Measurements from ENCODE around the gene PTPRU.
A peak's percentile ranks its signal among the peaks of the same experiment; 100 is the strongest.
"Not testable (repeated sequence)": the region's sequence is repeated elsewhere in the genome, so short reads cannot be mapped to it uniquely, and the experiment has no call there.

PTPRU gene

GRCh38 chr1:29234881-29235280 is 1.4 kb upstream of the PTPRU start:
- not testable (repeated sequence) for H3K27ac ChIP-seq (ENCODE audit: low read depth, low read length, severe bottlenecking); H3K9me3 ChIP-seq (ENCODE audit: control insufficient read depth, low read length); H3K4me3 ChIP-seq (ENCODE audit: extremely low read depth, insufficient read depth, low read length, poor library complexity, severe bottlenecking); H3K36me3 ChIP-seq (ENCODE audit: control insufficient read depth, insufficient read depth, low read length)
- H3K4me1 ChIP-seq (ENCODE audit: control insufficient read depth, insufficient read depth, low read length, poor library complexity, severe bottlenecking): peaks cover 18% of the 10 kb centered on the region
- WGBS, 2 experiments (ENCODE audit: insufficient coverage in 2 of 2): 96 to 100% methylated on average over 3 to 8 of the region's 9 CpGs

- peak overlapping the region; percentile 77 for H3K4me3 ChIP-seq (ENCODE audit: extremely low read depth, insufficient read depth, low read length, poor library complexity, severe bottlenecking)
- WGBS, 2 experiments (ENCODE audit: insufficient coverage in 2 of 2): 0 to 1% methylated on average over 14 to 22 of the region's 30 CpGs
- H3K36me3 ChIP-seq (ENCODE audit: control insufficient read depth, insufficient read depth, low read length): no peaks in the 10 kb centered on the region
- peaks cover 21% of the 10 kb centered on the region for H3K4me1 ChIP-seq (ENCODE audit: control insufficient read depth, insufficient read depth, low read length, poor library complexity, severe bottlenecking)
- no peak overlapping the region for H3K27ac ChIP-seq (ENCODE audit: low read depth, low read length, severe bottlenecking)
- H3K9me3 ChIP-seq (ENCODE audit: control insufficient read depth, low read length): no peaks in the 10 kb centered on the region
These were observed 398 bp downstream of the PTPRU start for GRCh38 chr1:29236712-29237128.

GRCh38 chr1:29237129-29237821 is 953 bp downstream of the PTPRU start:
- Histone ChIP-seq H3K4me3 (ENCODE audit: extremely low read depth, insufficient read depth, low read length, poor library complexity, severe bottlenecking) (peak overlapping the region; percentile 77), H3K4me1 (ENCODE audit: control insufficient read depth, insufficient read depth, low read length, poor library complexity, severe bottlenecking) (peaks cover 21% of the 10 kb centered on the region), H3K27ac (ENCODE audit: low read depth, low read length, severe bottlenecking) (no peak overlapping the region), H3K9me3 (ENCODE audit: control insufficient read depth, low read length) (no peaks in the 10 kb centered on the region), H3K36me3 (ENCODE audit: control insufficient read depth, insufficient read depth, low read length) (no peaks in the 10 kb centered on the region)
- 1 to 3% methylated on average over 26 to 66 of the region's 79 CpGs for WGBS, 2 experiments (ENCODE audit: insufficient coverage in 2 of 2)

- Histone ChIP-seq H3K9me3 (ENCODE audit: control insufficient read depth, low read length) (no peaks in the 10 kb centered on the region), H3K36me3 (ENCODE audit: control insufficient read depth, insufficient read depth, low read length) (no peaks in the 10 kb centered on the region), H3K4me3 (ENCODE audit: extremely low read depth, insufficient read depth, low read length, poor library complexity, severe bottlenecking) (peak overlapping the region; percentile 49), H3K4me1 (ENCODE audit: control insufficient read depth, insufficient read depth, low read length, poor library complexity, severe bottlenecking) (peaks cover 21% of the 10 kb centered on the region), H3K27ac (ENCODE audit: low read depth, low read length, severe bottlenecking) (no peak overlapping the region)
- 2 to 3% methylated on average over 72 to 80 of the region's 93 CpGs for WGBS, 2 experiments (ENCODE audit: insufficient coverage in 2 of 2)
These were observed 1.7 kb downstream of the PTPRU start for GRCh38 chr1:29237852-29238619.

GRCh38 chr1:29238620-29239002 is 2.3 kb downstream of the PTPRU start:
- peak overlapping the region; percentile 49 for H3K4me3 ChIP-seq (ENCODE audit: extremely low read depth, insufficient read depth, low read length, poor library complexity, severe bottlenecking)
- peaks cover 25% of the 10 kb centered on the region for H3K4me1 ChIP-seq (ENCODE audit: control insufficient read depth, insufficient read depth, low read length, poor library complexity, severe bottlenecking)
- no peaks in the 10 kb centered on the region for H3K36me3 ChIP-seq (ENCODE audit: control insufficient read depth, insufficient read depth, low read length)
- H3K9me3 ChIP-seq (ENCODE audit: control insufficient read depth, low read length): no peaks in the 10 kb centered on the region
- H3K27ac ChIP-seq (ENCODE audit: low read depth, low read length, severe bottlenecking): no peak overlapping the region
- WGBS, 2 experiments (ENCODE audit: insufficient coverage in 2 of 2): 8 to 24% methylated on average over 4 to 6 of the region's 11 CpGs

- Histone ChIP-seq H3K4me1 (ENCODE audit: control insufficient read depth, insufficient read depth, low read length, poor library complexity, severe bottlenecking) (peaks cover 30% of the 10 kb centered on the region), H3K4me3 (ENCODE audit: extremely low read depth, insufficient read depth, low read length, poor library complexity, severe bottlenecking) (no peak overlapping the region), H3K27ac (ENCODE audit: low read depth, low read length, severe bottlenecking) (no peak overlapping the region), H3K9me3 (ENCODE audit: control insufficient read depth, low read length) (no peaks in the 10 kb centered on the region), H3K36me3 (ENCODE audit: control insufficient read depth, insufficient read depth, low read length) (no peaks in the 10 kb centered on the region)
- 33 to 37% methylated on average over 2 to 7 of the region's 7 CpGs for WGBS, 2 experiments (ENCODE audit: insufficient coverage in 2 of 2)
These were observed 2.8 kb downstream of the PTPRU start for GRCh38 chr1:29239142-29239541.

- H3K27ac ChIP-seq (ENCODE audit: low read depth, low read length, severe bottlenecking): no peak overlapping the region
- no peaks in the 10 kb centered on the region for H3K9me3 ChIP-seq (ENCODE audit: control insufficient read depth, low read length)
- WGBS, 2 experiments (ENCODE audit: insufficient coverage in 2 of 2): no CpG with 5 or more reads among the region's 4 CpGs
- H3K36me3 ChIP-seq (ENCODE audit: control insufficient read depth, insufficient read depth, low read length): no peaks in the 10 kb centered on the region
- peaks cover 39% of the 10 kb centered on the region for H3K4me1 ChIP-seq (ENCODE audit: control insufficient read depth, insufficient read depth, low read length, poor library complexity, severe bottlenecking)
- no peak overlapping the region for H3K4me3 ChIP-seq (ENCODE audit: extremely low read depth, insufficient read depth, low read length, poor library complexity, severe bottlenecking)
These were observed 4.1 kb downstream of the PTPRU start for GRCh38 chr1:29240400-29240837.

- Histone ChIP-seq H3K36me3 (ENCODE audit: control insufficient read depth, insufficient read depth, low read length) (no peaks in the 10 kb centered on the region), H3K4me3 (ENCODE audit: extremely low read depth, insufficient read depth, low read length, poor library complexity, severe bottlenecking) (no peak overlapping the region), H3K9me3 (ENCODE audit: control insufficient read depth, low read length) (no peaks in the 10 kb centered on the region), H3K27ac (ENCODE audit: low read depth, low read length, severe bottlenecking) (no peak overlapping the region), H3K4me1 (ENCODE audit: control insufficient read depth, insufficient read depth, low read length, poor library complexity, severe bottlenecking) (peaks cover 37% of the 10 kb centered on the region)
- WGBS, 2 experiments (ENCODE audit: insufficient coverage in 2 of 2): 75 to 100% methylated on average over 1 of the region's 2 CpGs
These were observed 4.7 kb downstream of the PTPRU start for GRCh38 chr1:29240986-29241385.

- no peaks in the 10 kb centered on the region for H3K9me3 ChIP-seq (ENCODE audit: control insufficient read depth, low read length)
- peaks cover 51% of the 10 kb centered on the region for H3K4me1 ChIP-seq (ENCODE audit: control insufficient read depth, insufficient read depth, low read length, poor library complexity, severe bottlenecking)
- H3K36me3 ChIP-seq (ENCODE audit: control insufficient read depth, insufficient read depth, low read length): no peaks in the 10 kb centered on the region
- H3K27ac ChIP-seq (ENCODE audit: low read depth, low read length, severe bottlenecking): no peak overlapping the region
- no peak overlapping the region for H3K4me3 ChIP-seq (ENCODE audit: extremely low read depth, insufficient read depth, low read length, poor library complexity, severe bottlenecking)
- WGBS, 2 experiments (ENCODE audit: insufficient coverage in 2 of 2): 85 to 89% methylated on average over 14 of the region's 16 CpGs
These were observed 6.9 kb downstream of the PTPRU start for GRCh38 chr1:29243023-29243870.

- Histone ChIP-seq H3K4me1 (ENCODE audit: control insufficient read depth, insufficient read depth, low read length, poor library complexity, severe bottlenecking) (peaks cover 53% of the 10 kb centered on the region), H3K27ac (ENCODE audit: low read depth, low read length, severe bottlenecking) (no peak overlapping the region), H3K36me3 (ENCODE audit: control insufficient read depth, insufficient read depth, low read length) (no peaks in the 10 kb centered on the region), H3K9me3 (ENCODE audit: control insufficient read depth, low read length) (no peaks in the 10 kb centered on the region), H3K4me3 (ENCODE audit: extremely low read depth, insufficient read depth, low read length, poor library complexity, severe bottlenecking) (no peak overlapping the region)
- 50 to 79% methylated on average over 2 to 3 of the region's 3 CpGs for WGBS, 2 experiments (ENCODE audit: insufficient coverage in 2 of 2)
These were observed 7.5 kb downstream of the PTPRU start for GRCh38 chr1:29243871-29244200.

All from mesodermal cell (in vitro differentiated cells).